Suprapubic skin (tissue), 4 donors: ENCODE measurements around the gene TMEM41A.

Source experiments
- CTCF ChIP-seq, 2 donors: fragments of 200-600 bp in 1 of 2; fragments of 450-650 bp in 1 of 2; sonication (generic) in 1 of 2; IDR thresholded peaks; one replicate each; pipeline ENCODE4 v1.5.1; 2016 to 2019; ENCODE audit warnings: antibody characterized with exemption in 2 of 2, mild to moderate bottlenecking in 1 of 2, moderate library complexity in 1 of 2
- EP300 ChIP-seq: sonication (generic); formaldehyde crosslinking; IDR thresholded peaks from one replicate; pipeline ENCODE4 v1.6.1; 2017; ENCODE audit warnings: antibody characterized with exemption
- POLR2A ChIP-seq, 2 donors: fragments of 450-650 bp; IDR thresholded peaks; one replicate each; pipeline ENCODE4 v1.6.1; 2017; ENCODE audit warnings: antibody characterized with exemption in 2 of 2, mild to moderate bottlenecking in 2 of 2, moderate library complexity in 2 of 2
- POLR2AphosphoS5 ChIP-seq, 3 donors: sonication (generic); formaldehyde crosslinking; IDR thresholded peaks; one replicate each; pipeline ENCODE4 v1.6.1; 2017; ENCODE audit warnings: antibody characterized with exemption in 3 of 3

DNA sequence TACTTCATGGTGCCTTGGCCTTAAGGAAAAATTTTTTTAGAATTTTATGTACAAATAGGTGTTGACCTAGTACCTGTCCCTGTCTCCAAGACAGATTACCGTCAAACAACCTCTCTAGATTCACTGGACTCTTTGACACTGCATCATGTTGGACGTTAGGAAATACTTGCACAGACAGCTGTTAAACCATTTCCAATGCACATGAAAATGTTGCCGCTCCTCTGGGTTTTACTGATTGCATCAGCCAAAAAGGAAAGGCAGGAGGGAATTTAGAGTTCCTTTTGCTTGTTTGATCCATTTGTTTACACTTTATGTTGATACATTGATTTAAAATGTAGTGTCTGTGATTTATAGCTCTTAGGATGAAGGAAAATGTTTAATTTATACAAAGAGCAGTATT, 14.5 kb downstream of the TMEM41A start:
- TF ChIP-seq EP300, result no peak
- no peak for TF ChIP-seq CTCF (IDR thresholded peaks at IDR 0.05)
- no peak for TF ChIP-seq POLR2A (IDR thresholded peaks at IDR 0.05)
- no peak for TF ChIP-seq POLR2AphosphoS5 (IDR thresholded peaks at IDR 0.05)
